Measurements from ENCODE around the gene MATR3. TPM values are rescaled to one million over a fixed set of nuclear protein-coding genes. Genes with fewer than 3 reads are reported as not detected.
A peak's percentile ranks its signal among the peaks of the same experiment; 100 is the strongest.

The MATR3 gene
- total and polyA plus RNA-seq, 2 of the 4 experiments (the other 2 are of a cell fraction), result 81.4 to 367 TPM

- H3K27me3 ChIP-seq (ENCODE audit: control insufficient read depth, insufficient read depth, low read length), result no peaks in the 10 kb centered on the region
- dilution Hi-C loops (cut with HindIII; ENCODE audit: low sequenced_read_pairs, unreplicated experiment), result no loop called here
- peak overlapping the region; percentile 96 for H3K4ac ChIP-seq (ENCODE audit: low read depth, low read length)
- H3K9me3 ChIP-seq (ENCODE audit: control insufficient read depth, insufficient read depth, low read length), result no peaks in the 10 kb centered on the region
- H3K4me1 ChIP-seq (ENCODE audit: control insufficient read depth, insufficient read depth, low read length), result peaks cover 25% of the 10 kb centered on the region
- ATAC-seq (ENCODE audit: low read depth), result peak; percentile 33
- H3K18ac ChIP-seq (ENCODE audit: low read depth, low read length), result peak overlapping the region; percentile 94
- intact Hi-C loops (cut with micrococcal nuclease), result no loop called here
- peak overlapping the region; percentile 97 for H2BK20ac ChIP-seq (ENCODE audit: low read depth, low read length)
- peak overlapping the region; percentile 84 for H2BK5ac ChIP-seq (ENCODE audit: low read depth, low read length, poor library complexity, severe bottlenecking)
- H3K14ac ChIP-seq (replicated peaks; ENCODE audit: low read depth, low read length), result peak overlapping the region; percentile 77
- no peak overlapping the region for H3K4me3 ChIP-seq (ENCODE audit: insufficient read depth, low read depth, low read length)
- peak overlapping the region; percentile 98 for H2BK120ac ChIP-seq (ENCODE audit: low read depth, low read length)
- peak overlapping the region; percentile 95 for H2BK15ac ChIP-seq (ENCODE audit: low read depth, low read length)
- CTCF ChIA-PET, result interaction anchor here (0.7 to 1.6 kb wide), 2 partner anchors 9 to 118 kb away, joined by 3 to 5 read pairs; no protein-coding TSS in a partner anchor
- no peak overlapping the region for H3K9ac ChIP-seq (ENCODE audit: low read depth, low read length)
- peak overlapping the region; percentile 81 for H2AK5ac ChIP-seq (ENCODE audit: low read depth, low read length)
- peaks cover 12 to 47% of the 10 kb centered on the region in 2 experiments for H3K79me1 ChIP-seq (ENCODE audit: low read depth in 1 of 2, low read length in 2 of 2)
- peak overlapping the region; percentile 86 for H3K27ac ChIP-seq (ENCODE audit: insufficient read depth, low read length)
- POLR2A ChIA-PET (ENCODE audit: unreplicated experiment), result interaction anchor here (0.6 to 0.7 kb wide), 2 partner anchors 23 to 168 kb away, joined by 3 to 4 read pairs; partner anchors contain the start of gene DNAJC18
- DNase-seq, result peak; percentile 94
- peaks cover 4% of the 10 kb centered on the region for H3K36me3 ChIP-seq (ENCODE audit: control insufficient read depth, insufficient read depth, low read length)
- peak overlapping the region; percentile 87 for H4K91ac ChIP-seq (ENCODE audit: insufficient read depth, low read depth, low read length)
- peaks cover 20% of the 10 kb centered on the region for H3K9me1 ChIP-seq (ENCODE audit: insufficient read depth, low read length)
- peak overlapping the region; percentile 57 for H3K56ac ChIP-seq (ENCODE audit: extremely low read depth, insufficient read depth, low read length)
- H4K8ac ChIP-seq (ENCODE audit: low read depth in 2 of 2, low read length in 2 of 2), result peak overlapping the region; percentile 40 to 93; a peak in 3 of 4 replicates
- peak overlapping the region; percentile 73 for H2AFZ ChIP-seq (replicated peaks; ENCODE audit: low read length, poor library complexity)
- H4K20me1 ChIP-seq (ENCODE audit: insufficient read depth, low read length), result no peaks in the 10 kb centered on the region
- in situ Hi-C loops (cut with MboI; ENCODE audit: low sequenced_read_pairs), result no loop called here
- peak overlapping the region; percentile 56; the same call in 1 of the 2 replicates for H3K4me2 ChIP-seq (ENCODE audit: low read depth, low read length)
- WGBS, 2 experiments (ENCODE audit: extremely low coverage in 2 of 2, insufficient read length in 1 of 2), result 0% methylated on average over 1 of the region's 4 CpGs; no CpG with 5 or more reads in 1 of the 2 experiments
- peak overlapping the region; percentile 65 for H2AK9ac ChIP-seq (replicated peaks; ENCODE audit: low read depth, low read length, poor library complexity)
- H4K5ac ChIP-seq (ENCODE audit: low read depth, low read length), result peak overlapping the region; percentile 79
- peak overlapping the region; percentile 92 for H3K23ac ChIP-seq (ENCODE audit: low read depth, low read length)
- no TSS peak for BruUV-seq (replicated peaks)
- TF ChIP-seq RCOR1 (IDR thresholded peaks at IDR 0.05; ENCODE audit: insufficient replicate concordance, low read length), result no peak
- TF ChIP-seq RFX5 (IDR thresholded peaks at IDR 0.05; ENCODE audit: low read depth, low read length), result no peak
- TF ChIP-seq USF2 (IDR thresholded peaks at IDR 0.05; ENCODE audit: low read depth, low read length), result no peak
- no peak for TF ChIP-seq SMC3 (IDR thresholded peaks at IDR 0.05; ENCODE audit: low read depth, low read length)
- peak; percentile 77 for TF ChIP-seq FOS (IDR thresholded peaks at IDR 0.05; ENCODE audit: low read depth, low read length)
- peak; percentile 90 for TF ChIP-seq MAFK (IDR thresholded peaks at IDR 0.05; ENCODE audit: low read depth, low read length)
- no peak for TF ChIP-seq BHLHE40 (IDR thresholded peaks at IDR 0.05; ENCODE audit: low read depth, low read length)
- no peak for TF ChIP-seq MXI1 (IDR thresholded peaks at IDR 0.05; ENCODE audit: borderline replicate concordance, low read depth, low read length)
- TF ChIP-seq POLR2A (IDR thresholded peaks at IDR 0.05; ENCODE audit: low read depth, low read length), result no peak
- TF ChIP-seq ELK1 (IDR thresholded peaks at IDR 0.05; ENCODE audit: borderline replicate concordance, low read depth, low read length), result no peak
- TF ChIP-seq CEBPB (IDR thresholded peaks at IDR 0.05; ENCODE audit: low read depth, low read length), result no peak
- peak; percentile 98 for TF ChIP-seq NFE2L2 (IDR thresholded peaks at IDR 0.05; ENCODE audit: low read depth, low read length)
- TF ChIP-seq RAD21 (IDR thresholded peaks at IDR 0.05; ENCODE audit: low read length), result no peak
- 0 out of 2 replicates have a peak, but pooled peaks have one; percentile 17 for TF ChIP-seq CTCF (conservative IDR thresholded peaks at IDR 0.05; ENCODE audit: low read depth, low read length)
Observed at GRCh38 chr5:139271201-139272027, 22.1 kb upstream of the MATR3 start.

Data from IMR-90 (cell line).